HT1080 (cell line): Measurements from ENCODE around the gene CCDC121. TPM values are rescaled to one million over a fixed set of nuclear protein-coding genes. Genes with fewer than 3 reads are reported as not detected.
A peak's percentile ranks its signal among the peaks of the same experiment; 100 is the strongest.
"Not testable (repeated sequence)": the region's sequence is repeated elsewhere in the genome, so short reads cannot be mapped to it uniquely, and the experiment has no call there.

Experiments used
- DNase-seq: peaks from one replicate; pipeline ENCODE4 v3.0.0-alpha.2; 2015; ENCODE audit warnings: low read depth
- total RNA-seq: library from RNA; depleted of rRNA; stranded (reverse); fragments of >200 nt; shearing (Covaris generic); gene quantifications from 2 replicates; pipeline ENCODE4 v1.2.3, GENCODE V29; 2014

The CCDC121 gene
- total RNA-seq, 1 experiment from 2014 or later: 0.88 TPM

DNA sequence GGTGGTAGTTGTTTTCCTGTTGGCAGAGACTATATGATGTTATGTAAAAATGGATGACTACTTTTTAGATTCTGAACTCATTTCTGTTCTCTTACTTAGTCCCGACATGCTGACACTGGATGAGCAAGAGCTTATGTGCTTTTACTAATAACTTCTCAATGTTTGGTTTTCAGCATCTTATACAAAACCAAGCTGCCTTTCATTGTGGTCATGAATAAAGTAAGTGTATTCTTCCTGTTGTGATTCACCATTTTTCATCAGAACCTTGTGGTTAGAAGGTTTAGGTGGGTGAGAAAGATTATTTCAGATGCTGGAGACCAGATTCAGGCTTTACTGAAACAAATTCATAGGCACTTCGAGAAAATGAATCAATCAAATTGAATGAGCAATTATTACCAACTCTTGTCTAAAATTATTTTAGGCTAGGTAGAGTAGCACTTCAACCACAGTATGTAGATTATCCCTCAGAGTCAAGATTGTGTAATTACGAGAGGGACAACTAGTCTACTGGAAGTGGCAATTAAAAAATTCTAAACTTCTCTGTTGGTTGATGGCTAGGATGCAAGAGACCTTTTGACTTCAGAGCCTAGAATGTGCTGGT lies 9.3 kb upstream of the CCDC121 start:
- DNase-seq: peak; percentile 92

DNA sequence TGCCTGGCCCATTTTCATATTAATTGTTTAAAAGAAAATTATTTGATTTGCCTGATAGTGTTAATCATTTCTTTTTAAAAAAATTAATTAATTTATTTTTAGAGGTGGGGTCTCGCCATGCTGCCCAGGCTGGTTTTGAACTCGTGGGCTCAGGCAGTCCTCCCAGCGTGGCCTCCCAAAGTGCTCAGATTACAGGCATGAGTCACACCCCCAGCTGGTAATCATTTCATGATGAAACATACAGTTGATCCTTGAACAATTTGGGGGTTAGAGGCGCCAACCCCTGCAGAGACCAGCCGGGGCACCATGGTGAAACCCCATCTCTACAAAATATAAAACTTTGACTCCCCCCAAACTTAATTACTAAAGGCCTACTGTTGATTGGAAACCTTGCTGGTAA lies 8.0 kb upstream of the CCDC121 start:
- DNase-seq: no peak

DNA sequence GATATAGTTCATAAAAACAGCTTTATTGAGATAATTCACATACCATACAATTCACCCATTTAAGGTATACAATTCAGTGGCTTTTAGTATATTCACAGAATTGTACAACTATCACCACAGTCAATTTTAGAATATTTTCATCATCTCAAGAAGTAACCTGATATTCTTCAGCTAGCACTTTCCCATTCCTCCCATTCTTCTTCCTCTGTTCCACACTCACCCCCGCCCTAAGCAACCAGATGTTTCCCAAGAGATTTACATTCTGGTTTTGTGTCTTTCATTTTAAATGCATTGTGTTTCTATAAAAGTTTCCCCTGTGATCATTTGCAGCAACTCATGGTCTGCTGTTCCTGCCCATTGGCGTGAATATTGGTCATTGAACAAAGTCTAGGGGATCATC lies 5.5 kb upstream of the CCDC121 start:
- no peak for DNase-seq

DNA sequence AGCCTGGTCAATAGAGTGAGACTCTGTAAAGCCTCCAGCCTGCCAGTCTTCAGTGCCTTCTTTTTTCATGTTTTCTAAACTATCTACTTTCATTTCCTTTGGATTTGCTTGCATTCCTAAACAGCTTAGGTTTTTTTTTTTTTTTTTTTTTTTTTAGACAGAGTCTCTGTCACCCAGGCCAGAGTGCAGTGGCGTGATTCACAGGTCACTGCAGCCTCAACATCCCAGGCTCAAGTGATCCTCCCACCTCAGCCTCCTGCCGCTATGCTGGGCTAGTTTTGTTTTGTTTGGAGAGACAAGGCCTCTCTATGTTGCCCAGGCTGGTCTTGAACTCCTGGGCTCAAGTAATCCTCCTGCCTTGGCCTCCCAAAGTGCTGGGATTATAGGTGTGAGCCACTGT lies 1.4 kb upstream of the CCDC121 start:
- DNase-seq: not testable (repeated sequence)

DNA sequence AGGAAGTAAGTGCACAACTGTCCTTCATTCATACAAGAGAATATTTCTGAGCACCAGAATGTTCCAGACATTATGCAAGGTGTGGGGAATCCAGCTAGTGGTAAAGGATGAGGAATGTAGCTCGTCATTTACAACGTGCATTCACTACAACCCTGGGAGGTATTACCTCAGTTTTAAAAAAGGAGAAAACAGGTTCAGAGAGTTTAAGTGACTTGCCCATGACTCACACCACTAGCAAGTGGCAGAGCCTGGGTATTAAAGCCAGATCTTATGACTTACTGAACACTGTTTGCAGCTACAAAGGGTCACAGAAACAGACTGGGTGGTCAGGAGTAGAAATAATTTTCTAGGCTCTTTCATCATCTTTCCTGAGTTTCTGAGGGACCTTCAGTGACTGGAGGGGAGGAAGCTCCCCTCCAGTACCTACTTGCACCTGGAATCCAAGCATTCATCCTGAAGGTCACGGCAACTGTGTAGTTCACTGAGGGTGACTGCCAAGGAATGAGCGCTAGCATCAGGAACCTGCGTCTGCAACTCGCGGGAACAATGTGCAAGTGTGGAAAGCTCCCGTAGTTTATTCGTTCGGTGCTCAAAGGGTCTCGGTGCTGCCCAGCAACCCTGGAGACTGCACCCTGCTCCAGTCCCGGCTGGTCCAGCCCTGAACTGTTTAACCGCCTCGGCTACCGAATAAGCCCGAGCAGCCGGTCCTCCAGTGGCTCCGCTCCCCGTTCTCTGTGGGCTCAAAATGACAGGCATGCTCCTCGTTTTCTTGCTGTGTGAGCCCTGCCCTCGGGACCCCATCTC lies 647 bp downstream of the CCDC121 start:
- DNase-seq: peak; percentile 90

DNA sequence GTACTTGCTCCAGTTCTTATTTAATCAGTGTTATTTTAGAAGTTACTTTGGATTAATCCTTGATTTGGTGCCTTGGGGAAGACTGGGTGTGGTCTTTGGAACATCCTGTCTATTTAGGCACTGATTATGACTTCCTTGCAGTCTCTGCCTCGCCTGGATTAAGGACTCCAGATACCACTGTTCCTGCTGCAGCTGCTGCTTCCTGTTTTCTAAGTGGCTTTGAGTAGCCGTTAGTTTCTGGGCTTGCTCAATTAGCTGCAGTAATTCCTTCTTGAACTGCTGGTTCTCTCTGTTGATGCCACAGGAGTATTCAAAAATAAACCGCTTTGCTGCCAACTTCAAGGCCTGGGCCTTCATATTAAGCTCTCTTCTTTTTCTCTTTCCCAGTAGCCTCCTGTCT lies 1.9 kb downstream of the CCDC121 start:
- DNase-seq: peak; percentile 38

DNA sequence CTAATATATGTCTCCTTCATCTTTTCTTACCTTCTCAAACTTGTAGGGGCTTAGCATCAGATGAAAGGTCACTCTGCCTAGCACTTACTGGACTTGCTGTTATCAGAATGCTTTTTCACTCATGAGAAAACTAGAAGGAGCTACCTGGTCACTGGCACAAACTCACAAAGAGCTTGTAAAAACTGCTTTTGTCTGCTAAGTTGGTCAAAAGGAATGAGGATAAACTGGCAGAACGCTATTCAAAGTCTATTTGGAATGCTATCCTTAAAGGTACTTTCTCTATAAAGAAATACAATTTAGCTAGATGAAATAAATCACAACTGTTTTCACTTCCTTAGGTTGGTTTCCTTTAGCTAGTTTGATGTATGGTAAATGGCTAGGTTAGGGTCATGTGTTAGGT lies 2.5 kb downstream of the CCDC121 start:
- not testable (repeated sequence) for DNase-seq

DNA sequence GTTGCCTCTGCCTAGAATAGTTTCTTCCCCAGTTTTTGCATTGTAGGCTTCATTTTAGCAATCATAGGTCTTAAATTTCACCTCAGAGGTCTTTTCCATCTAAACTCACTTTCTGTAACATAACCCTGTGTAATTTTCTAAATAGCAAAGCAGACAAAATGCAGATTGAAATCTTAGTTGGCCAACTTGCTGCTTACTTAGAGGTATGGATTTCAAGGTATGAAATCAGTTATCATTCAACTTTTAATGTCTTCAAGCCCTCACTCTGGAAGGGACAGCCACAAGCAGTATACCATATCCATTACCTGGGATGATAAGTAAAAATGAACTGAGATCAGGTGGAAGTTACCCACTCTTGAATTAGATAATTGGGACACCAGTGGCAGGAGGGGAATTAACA lies 3.9 kb downstream of the CCDC121 start:
- no peak for DNase-seq

DNA sequence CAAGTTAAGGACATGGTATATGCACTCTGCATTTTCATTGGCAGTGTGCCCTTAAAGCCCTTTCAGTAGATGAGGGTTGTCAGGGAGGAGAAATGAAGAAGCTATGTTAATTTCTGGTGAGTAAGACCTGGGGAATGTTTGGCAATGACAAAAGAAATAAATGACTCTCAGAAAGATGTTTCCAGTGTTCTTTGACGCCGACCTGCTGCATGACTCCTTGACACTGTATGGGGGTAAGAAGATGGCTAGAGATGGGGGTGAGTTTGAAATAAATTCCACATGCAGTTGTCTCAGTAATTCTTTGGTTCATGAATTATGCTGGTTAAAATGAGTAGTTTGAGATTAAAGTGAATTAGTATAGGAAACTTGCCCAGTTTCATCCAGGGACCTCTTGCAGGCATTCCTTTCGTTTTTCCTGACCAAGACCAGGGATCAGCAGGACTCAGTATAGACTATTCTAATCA lies 5.9 kb downstream of the CCDC121 start:
- peak; percentile 80 for DNase-seq

DNA sequence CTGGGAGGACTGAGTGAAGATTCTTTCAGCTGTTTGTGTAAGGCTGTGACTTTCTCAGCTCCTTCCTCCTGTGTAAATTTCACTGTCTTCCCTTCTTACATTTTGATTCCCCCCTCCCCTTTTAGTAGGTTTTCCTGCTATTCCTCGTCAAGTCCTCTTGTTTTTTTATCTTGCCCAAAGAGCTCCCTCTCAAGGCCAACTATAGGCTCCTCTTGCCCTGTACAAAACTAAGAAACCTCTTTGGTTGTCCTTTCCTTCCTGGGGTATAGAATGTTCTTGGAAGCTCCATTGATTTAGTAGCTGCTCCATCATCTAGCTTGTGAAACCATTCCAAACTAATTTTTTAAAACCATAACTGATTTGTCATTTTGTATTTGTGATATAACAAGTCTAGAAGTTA lies 7.3 kb downstream of the CCDC121 start:
- DNase-seq: no peak

DNA sequence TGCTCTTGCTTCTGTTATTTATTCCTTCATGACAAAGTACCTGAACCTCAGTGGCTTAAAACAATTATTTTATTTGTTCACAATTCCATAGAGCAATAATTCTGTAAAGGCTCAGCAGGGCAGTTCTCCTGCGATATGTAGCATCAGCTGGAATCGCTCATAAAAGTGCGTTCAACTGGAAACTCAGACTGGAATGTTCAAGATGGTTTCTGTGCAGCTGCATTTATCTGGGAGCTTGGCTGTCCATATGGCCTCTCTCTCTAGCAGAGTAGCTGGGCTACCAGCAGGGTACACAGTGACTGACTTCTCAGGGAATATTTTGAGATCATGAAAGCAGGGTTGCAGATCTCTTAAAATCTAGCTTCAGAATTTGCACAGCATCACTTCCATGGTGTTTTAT lies 13.5 kb downstream of the CCDC121 start:
- DNase-seq: no peak

DNA sequence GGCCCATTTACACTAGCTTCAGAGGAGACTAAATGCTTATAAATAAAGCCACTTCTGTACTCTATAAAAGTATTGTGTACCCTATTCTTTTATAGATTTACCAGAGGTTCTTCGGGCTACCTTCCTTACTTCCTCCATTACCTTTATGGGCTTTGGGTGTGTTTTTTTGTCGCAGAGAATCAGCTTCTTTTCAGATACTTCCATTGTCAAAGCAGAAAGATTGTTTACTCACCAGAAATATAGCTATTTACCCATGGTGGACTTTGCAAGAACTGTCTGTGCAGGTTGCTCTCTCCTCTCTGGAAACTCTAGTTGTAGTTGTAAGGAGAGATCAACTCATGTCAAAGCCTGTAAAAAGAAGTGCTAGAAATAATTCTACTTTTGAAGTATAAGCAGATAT lies 14.8 kb downstream of the CCDC121 start:
- DNase-seq: no peak

DNA sequence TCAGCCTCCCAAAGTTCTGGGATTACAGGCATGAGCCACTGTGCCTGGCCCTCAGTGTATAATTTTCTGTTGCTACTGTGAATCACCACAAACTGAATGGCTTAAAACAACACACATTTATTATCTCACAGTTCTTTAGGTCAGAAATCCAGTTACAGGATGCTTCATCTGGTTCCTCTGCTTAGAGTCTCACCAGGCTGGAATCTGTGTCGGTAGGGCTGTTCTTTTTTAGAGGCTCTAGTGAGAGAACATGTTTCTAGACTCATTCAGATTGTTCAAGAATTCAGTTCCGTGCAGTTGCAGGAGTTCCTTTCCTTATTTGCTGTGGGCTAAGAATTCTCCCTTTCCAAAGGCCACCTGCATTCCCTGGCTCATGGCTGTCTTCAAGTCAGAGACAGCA lies 22.2 kb downstream of the CCDC121 start:
- DNase-seq: no peak

DNA sequence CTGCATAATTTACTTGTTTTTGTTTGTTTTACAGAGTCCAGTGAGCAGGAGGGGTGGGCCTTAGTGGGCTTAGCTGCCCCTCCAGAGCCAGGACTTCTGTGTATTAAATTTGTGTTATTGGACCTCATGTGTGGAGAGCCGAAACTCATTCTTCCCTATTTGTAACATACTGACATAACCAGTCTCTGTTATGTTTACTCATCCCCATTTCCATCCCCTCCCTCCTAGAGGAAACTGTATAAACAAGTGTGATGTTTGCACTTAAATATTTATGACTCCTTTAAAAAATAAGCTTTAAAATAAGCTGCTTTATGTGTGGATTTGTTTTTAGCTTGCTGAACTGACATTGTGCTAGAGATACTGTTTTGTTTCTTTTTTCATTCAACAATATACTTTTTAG lies 32.2 kb downstream of the CCDC121 start:
- no peak for DNase-seq

DNA sequence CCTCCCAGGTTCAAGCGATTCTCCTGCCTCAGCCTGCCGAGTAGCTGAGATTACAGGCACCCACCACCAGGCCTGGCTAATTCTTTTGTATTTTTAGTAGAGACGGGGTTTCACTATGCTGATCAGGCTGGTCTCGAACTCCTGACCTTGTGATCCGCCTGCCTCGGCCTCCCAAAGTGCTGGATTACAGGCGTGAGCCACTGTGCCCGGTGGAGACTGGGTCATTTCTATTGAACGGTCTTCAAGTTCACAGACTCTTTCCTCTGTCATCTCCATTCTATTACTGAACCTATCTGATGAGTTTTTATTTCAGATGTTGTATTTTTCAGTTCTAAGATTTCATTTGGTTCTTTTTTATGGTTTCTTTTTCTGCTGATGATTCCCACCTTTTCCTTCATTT lies 33.4 kb downstream of the CCDC121 start:
- DNase-seq: not testable (repeated sequence)

DNA sequence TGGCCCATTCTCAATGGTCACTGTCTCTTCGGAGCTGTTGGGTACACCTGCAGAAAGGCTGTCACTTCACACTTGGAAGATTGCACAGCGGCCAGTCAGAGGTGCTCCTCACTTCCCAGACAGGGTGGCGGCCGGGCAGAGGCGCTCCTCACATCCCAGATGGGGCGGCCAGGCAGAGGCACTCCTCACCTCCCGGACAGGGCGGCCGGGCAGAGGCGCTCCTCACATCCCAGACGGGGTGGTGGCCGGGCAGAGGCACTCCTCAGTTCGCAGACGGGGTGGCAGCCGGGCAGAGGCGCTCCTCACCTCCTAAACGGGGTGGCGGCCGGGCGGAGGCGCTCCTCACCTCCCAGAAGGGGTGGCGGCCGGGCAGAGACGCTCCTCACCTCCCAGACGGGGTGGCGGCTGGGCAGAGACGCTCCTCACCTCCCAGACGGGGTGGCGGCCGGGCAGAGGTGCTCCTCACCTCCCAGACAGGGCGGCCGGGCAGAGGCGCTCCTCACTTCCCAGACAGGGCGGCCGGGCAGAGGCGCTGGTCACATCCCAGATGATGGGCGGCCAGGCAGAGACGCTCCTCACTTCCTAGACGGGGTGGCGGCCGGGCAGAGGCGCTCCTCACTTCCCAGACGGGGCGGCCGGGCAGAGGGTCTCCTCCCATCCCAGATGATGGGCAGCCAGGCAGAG lies 34.6 kb downstream of the CCDC121 start:
- not testable (repeated sequence) for DNase-seq

DNA sequence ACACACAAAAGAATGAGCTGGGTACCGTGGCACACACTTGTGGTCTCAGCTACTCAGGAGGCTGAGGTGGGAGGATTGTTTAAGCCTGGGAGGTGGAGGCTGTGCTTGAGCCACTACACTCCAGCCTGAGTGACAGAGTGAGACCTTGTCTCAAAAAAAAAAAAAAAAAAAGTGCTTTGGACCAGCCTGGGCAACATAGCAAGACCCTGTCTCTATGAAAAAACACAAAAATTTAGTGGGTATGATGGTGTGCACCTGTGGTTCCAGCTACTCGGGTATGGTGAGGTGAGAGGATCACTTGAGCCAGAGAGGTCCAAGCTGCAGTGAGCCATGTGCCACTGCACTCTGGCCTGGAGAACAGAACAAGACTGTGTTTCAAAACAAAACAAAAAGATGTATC lies 35.6 kb downstream of the CCDC121 start:
- DNase-seq: no peak

DNA sequence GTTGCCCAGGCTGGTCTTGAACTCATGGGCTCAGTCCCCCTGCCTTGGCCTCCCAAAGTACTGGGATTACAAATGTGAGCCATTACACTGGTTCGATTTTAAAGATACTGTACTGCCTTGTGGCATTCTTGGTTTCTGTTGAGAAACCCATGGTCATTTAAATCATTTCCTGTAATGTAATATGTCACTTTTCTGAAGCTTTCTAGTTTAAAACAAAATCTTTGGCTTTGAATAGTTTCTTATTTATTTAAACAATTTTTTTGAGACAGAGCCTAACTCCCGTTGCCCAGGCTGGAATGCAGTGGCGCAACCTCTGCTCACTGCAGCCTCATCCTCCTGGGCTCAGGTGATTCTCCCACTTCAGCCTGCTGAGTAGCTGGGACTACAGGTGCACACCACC lies 37.1 kb downstream of the CCDC121 start:
- no peak for DNase-seq

DNA sequence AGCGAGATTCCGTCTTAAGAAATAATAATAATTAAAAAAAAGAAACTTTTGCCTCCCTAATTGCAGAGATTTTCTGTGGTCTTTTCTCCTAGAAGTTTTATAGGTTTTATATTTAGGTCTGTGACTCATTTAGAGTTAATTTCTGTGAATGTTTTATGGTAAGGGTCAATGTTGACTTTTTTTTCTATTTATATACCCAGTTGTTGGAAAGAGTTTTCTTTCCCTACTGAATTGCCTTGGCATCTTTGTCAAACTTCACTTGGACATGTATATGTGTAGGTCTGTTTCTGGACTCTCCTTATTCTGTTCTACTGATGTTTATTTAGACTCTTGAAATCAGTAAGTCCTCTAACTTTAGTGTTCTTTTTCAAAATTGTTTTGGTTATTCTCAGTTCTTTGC lies 40.5 kb downstream of the CCDC121 start:
- no peak for DNase-seq

DNA sequence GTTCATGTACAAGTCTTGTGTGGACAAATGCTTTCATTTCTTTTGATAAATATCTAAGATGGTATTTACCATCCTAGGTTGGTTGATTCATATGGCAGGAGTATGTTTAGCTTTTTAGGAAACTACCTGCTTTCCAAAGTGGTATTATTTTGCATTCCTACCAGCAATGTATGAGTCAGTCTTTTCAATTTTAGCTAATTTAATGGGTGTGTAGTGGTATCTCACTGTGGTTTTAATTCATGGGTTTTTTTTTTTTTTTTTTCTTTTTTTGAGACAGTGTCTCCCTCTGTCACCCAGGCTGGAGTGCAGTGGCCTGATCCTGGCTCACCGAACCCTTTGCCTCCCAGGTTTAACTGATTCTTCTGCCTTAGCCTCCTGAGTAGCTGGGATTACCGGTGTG lies 41.8 kb downstream of the CCDC121 start:
- no peak for DNase-seq

DNA sequence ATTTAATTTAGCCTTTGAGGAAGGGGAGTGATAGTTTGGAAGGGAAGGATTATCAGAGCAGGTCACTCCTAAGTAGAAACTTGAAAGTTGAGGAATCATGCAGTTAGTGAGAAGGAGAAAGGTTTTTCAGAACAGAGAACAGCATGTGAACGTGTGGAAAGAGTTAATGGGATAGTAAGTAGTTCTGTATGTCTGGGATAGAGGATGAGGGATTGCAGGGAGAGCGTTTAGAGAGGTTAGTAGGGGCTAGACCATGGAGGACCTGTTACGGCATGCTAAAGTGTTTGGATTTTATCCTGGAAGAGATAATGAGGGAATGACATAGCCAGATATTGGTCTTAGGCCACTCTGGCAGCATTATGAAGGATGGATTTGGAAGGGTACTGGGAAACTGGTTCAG lies 44.2 kb downstream of the CCDC121 start:
- DNase-seq: no peak

DNA sequence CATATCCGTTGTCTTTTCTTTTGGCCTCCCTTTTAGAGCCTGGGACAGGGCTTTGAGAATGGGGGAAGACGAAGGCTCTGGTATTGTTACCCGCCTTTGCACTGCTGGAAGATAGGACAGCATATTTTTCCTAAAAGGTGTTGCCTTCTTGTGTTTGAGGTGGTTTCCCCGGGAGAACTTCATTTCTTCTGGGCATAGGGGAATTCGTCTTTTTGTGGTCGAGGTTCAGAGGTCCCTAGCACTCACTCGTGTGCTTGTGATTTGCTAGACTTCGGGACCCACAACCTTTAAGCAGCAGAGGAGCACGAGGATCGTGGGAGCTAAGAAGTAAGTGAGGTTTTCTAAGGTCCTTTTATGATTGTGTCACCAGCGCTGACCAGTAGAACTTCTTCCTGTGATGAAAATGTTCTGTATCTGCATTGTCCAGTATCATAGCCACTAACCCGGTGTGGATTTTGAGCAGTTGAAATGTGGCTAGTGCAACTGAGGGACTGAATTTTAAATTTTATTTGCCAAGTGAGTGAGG lies 45.4 kb downstream of the CCDC121 start:
- no peak for DNase-seq
